Measurements from ENCODE around the gene SCRG1.

SCRG1 gene

GRCh38 chr4:173386751-173387150, 12.2 kb downstream of the SCRG1 start:
- no peaks in the 10 kb centered on the region for H3K9me3 Mint-ChIP-seq
- peaks cover 3% of the 10 kb centered on the region for H3K27me3 Mint-ChIP-seq
- H3K27ac Mint-ChIP-seq, result no peak overlapping the region
- H3K4me3 Mint-ChIP-seq, result no peak overlapping the region
- H3K4me1 Mint-ChIP-seq (ENCODE audit: low read depth), result no peaks in the 10 kb centered on the region
- no peaks in the 10 kb centered on the region for H3K36me3 Mint-ChIP-seq (ENCODE audit: low read depth)

GRCh38 chr4:173382349-173382748, 16.6 kb downstream of the SCRG1 start:
- no peaks in the 10 kb centered on the region for H3K9me3 Mint-ChIP-seq
- H3K4me3 Mint-ChIP-seq, result no peak overlapping the region
- no peaks in the 10 kb centered on the region for H3K4me1 Mint-ChIP-seq (ENCODE audit: low read depth)
- H3K36me3 Mint-ChIP-seq (ENCODE audit: low read depth), result no peaks in the 10 kb centered on the region
- peaks cover 5% of the 10 kb centered on the region for H3K27me3 Mint-ChIP-seq
- no peak overlapping the region for H3K27ac Mint-ChIP-seq

- Mint-ChIP-seq H3K9me3 (no peaks in the 10 kb centered on the region), H3K36me3 (ENCODE audit: low read depth) (no peaks in the 10 kb centered on the region), H3K4me3 (no peak overlapping the region), H3K27me3 (peaks cover 5% of the 10 kb centered on the region), H3K27ac (no peak overlapping the region), H3K4me1 (ENCODE audit: low read depth) (no peaks in the 10 kb centered on the region)
Measured at GRCh38 chr4:173381610-173382009, 17.3 kb downstream of the SCRG1 start.

- no peak overlapping the region for H3K4me3 Mint-ChIP-seq
- H3K9me3 Mint-ChIP-seq, result no peaks in the 10 kb centered on the region
- peaks cover 2% of the 10 kb centered on the region for H3K36me3 Mint-ChIP-seq (ENCODE audit: low read depth)
- peaks cover 5% of the 10 kb centered on the region for H3K27me3 Mint-ChIP-seq
- H3K4me1 Mint-ChIP-seq (ENCODE audit: low read depth), result no peaks in the 10 kb centered on the region
- H3K27ac Mint-ChIP-seq, result no peak overlapping the region
Measured at GRCh38 chr4:173380987-173381386, 17.9 kb downstream of the SCRG1 start.

GRCh38 chr4:173379929-173380328, 19.0 kb downstream of the SCRG1 start:
- H3K4me1 Mint-ChIP-seq (ENCODE audit: low read depth), result no peaks in the 10 kb centered on the region
- H3K27me3 Mint-ChIP-seq, result peaks cover 5% of the 10 kb centered on the region
- H3K36me3 Mint-ChIP-seq (ENCODE audit: low read depth), result peaks cover 7% of the 10 kb centered on the region
- H3K9me3 Mint-ChIP-seq, result no peaks in the 10 kb centered on the region
- no peak overlapping the region for H3K27ac Mint-ChIP-seq
- H3K4me3 Mint-ChIP-seq, result no peak overlapping the region

GRCh38 chr4:173374588-173374987, 24.3 kb downstream of the SCRG1 start:
- peaks cover 18% of the 10 kb centered on the region for H3K27me3 Mint-ChIP-seq

GRCh38 chr4:173371292-173372192, 27.4 kb downstream of the SCRG1 start:
- peaks cover 18% of the 10 kb centered on the region for H3K27me3 Mint-ChIP-seq
- peaks cover 22% of the 10 kb centered on the region for H3K36me3 Mint-ChIP-seq (ENCODE audit: low read depth)
- peak overlapping the region; percentile 67 for H3K27ac Mint-ChIP-seq
- H3K9me3 Mint-ChIP-seq, result no peaks in the 10 kb centered on the region
- H3K4me1 Mint-ChIP-seq (ENCODE audit: low read depth), result peaks cover 30% of the 10 kb centered on the region
- peak overlapping the region; percentile 100 for H3K4me3 Mint-ChIP-seq

More at GRCh38 chr4:173374588-173374987, 24.3 kb downstream of the SCRG1 start:
- Mint-ChIP-seq H3K27ac (no peak overlapping the region), H3K4me3 (no peak overlapping the region), H3K9me3 (no peaks in the 10 kb centered on the region), H3K36me3 (ENCODE audit: low read depth) (peaks cover 22% of the 10 kb centered on the region), H3K4me1 (ENCODE audit: low read depth) (peaks cover 17% of the 10 kb centered on the region)

GRCh38 chr4:173370477-173371291, 28.2 kb downstream of the SCRG1 start, which contains the start of gene SAP30:
Gene SAP30, plus strand, starts transcription at chr4:173370954. Its CDS starts 229 bp downstream, at chr4:173371183.
- H3K9me3 Mint-ChIP-seq, result no peaks in the 10 kb centered on the region
- peaks cover 30% of the 10 kb centered on the region for H3K4me1 Mint-ChIP-seq (ENCODE audit: low read depth)
- peaks cover 17% of the 10 kb centered on the region for H3K36me3 Mint-ChIP-seq (ENCODE audit: low read depth)
- H3K27me3 Mint-ChIP-seq, result peaks cover 18% of the 10 kb centered on the region
- peak within 1 kb of the TSS; percentile 100 for H3K4me3 Mint-ChIP-seq
- H3K27ac Mint-ChIP-seq, result peak within 1 kb of the TSS; percentile 98

GRCh38 chr4:173370130-173370476, 28.8 kb downstream of the SCRG1 start:
- H3K27me3 Mint-ChIP-seq, result peaks cover 18% of the 10 kb centered on the region
- H3K27ac Mint-ChIP-seq, result peak overlapping the region; percentile 98
- H3K4me1 Mint-ChIP-seq (ENCODE audit: low read depth), result peaks cover 30% of the 10 kb centered on the region
- H3K36me3 Mint-ChIP-seq (ENCODE audit: low read depth), result peaks cover 15% of the 10 kb centered on the region
- H3K4me3 Mint-ChIP-seq, result peak overlapping the region; percentile 100
- no peaks in the 10 kb centered on the region for H3K9me3 Mint-ChIP-seq

- Mint-ChIP-seq H3K4me3 (no peak overlapping the region), H3K27ac (no peak overlapping the region), H3K27me3 (peaks cover 10% of the 10 kb centered on the region), H3K36me3 (ENCODE audit: low read depth) (no peaks in the 10 kb centered on the region), H3K9me3 (no peaks in the 10 kb centered on the region), H3K4me1 (ENCODE audit: low read depth) (peaks cover 24% of the 10 kb centered on the region)
Measured at GRCh38 chr4:173367946-173368345, 31.0 kb downstream of the SCRG1 start.

- Mint-ChIP-seq H3K27ac (peak overlapping the region; percentile 7), H3K4me3 (no peak overlapping the region)
Measured at GRCh38 chr4:173367285-173367684, 31.6 kb downstream of the SCRG1 start.

GRCh38 chr4:173365359-173365996, 33.4 kb downstream of the SCRG1 start:
- H3K36me3 Mint-ChIP-seq (ENCODE audit: low read depth), result no peaks in the 10 kb centered on the region
- no peaks in the 10 kb centered on the region for H3K27me3 Mint-ChIP-seq
- no peak overlapping the region for H3K4me3 Mint-ChIP-seq
- no peak overlapping the region for H3K27ac Mint-ChIP-seq
- H3K9me3 Mint-ChIP-seq, result no peaks in the 10 kb centered on the region
- peaks cover 14% of the 10 kb centered on the region for H3K4me1 Mint-ChIP-seq (ENCODE audit: low read depth)

More at GRCh38 chr4:173367285-173367684, 31.6 kb downstream of the SCRG1 start:
- Mint-ChIP-seq H3K4me1 (ENCODE audit: low read depth) (peaks cover 19% of the 10 kb centered on the region), H3K36me3 (ENCODE audit: low read depth) (no peaks in the 10 kb centered on the region), H3K27me3 (peaks cover 6% of the 10 kb centered on the region), H3K9me3 (no peaks in the 10 kb centered on the region)

GRCh38 chr4:173362666-173363065, 36.2 kb downstream of the SCRG1 start:
- H3K4me3 Mint-ChIP-seq, result no peak overlapping the region
- no peaks in the 10 kb centered on the region for H3K9me3 Mint-ChIP-seq
- no peaks in the 10 kb centered on the region for H3K36me3 Mint-ChIP-seq (ENCODE audit: low read depth)
- peaks cover 6% of the 10 kb centered on the region for H3K27me3 Mint-ChIP-seq
- H3K4me1 Mint-ChIP-seq (ENCODE audit: low read depth), result peaks cover 7% of the 10 kb centered on the region
- no peak overlapping the region for H3K27ac Mint-ChIP-seq

- Mint-ChIP-seq H3K36me3 (ENCODE audit: low read depth) (no peaks in the 10 kb centered on the region), H3K27me3 (peaks cover 6% of the 10 kb centered on the region), H3K27ac (no peak overlapping the region), H3K4me1 (ENCODE audit: low read depth) (no peaks in the 10 kb centered on the region), H3K4me3 (no peak overlapping the region), H3K9me3 (no peaks in the 10 kb centered on the region)
Measured at GRCh38 chr4:173360587-173361221, 38.2 kb downstream of the SCRG1 start.

Measured in stimulated activated naive CD8-positive, alpha-beta T cell treated with anti-CD3 and anti-CD28 coated beads, Interleukin-15, Interleukin-2, amounts not matched to agents 100 ng/mL and 50 ng/mL, for 24 hours (primary cell).